Islet precursor cell (in vitro differentiated cells): ENCODE measurements around the gene CD248.
"Not testable (repeated sequence)": the region's sequence is repeated elsewhere in the genome, so short reads cannot be mapped to it uniquely, and the experiment has no call there.

Source experiments
- DNase-seq: peaks from one replicate; pipeline ENCODE4 v3.0.0-alpha.2; 2018

CD248 gene

GRCh38 chr11:66328031-66328301 lies 11.1 kb upstream of the CD248 start:
- DNase-seq: no peak

DNA sequence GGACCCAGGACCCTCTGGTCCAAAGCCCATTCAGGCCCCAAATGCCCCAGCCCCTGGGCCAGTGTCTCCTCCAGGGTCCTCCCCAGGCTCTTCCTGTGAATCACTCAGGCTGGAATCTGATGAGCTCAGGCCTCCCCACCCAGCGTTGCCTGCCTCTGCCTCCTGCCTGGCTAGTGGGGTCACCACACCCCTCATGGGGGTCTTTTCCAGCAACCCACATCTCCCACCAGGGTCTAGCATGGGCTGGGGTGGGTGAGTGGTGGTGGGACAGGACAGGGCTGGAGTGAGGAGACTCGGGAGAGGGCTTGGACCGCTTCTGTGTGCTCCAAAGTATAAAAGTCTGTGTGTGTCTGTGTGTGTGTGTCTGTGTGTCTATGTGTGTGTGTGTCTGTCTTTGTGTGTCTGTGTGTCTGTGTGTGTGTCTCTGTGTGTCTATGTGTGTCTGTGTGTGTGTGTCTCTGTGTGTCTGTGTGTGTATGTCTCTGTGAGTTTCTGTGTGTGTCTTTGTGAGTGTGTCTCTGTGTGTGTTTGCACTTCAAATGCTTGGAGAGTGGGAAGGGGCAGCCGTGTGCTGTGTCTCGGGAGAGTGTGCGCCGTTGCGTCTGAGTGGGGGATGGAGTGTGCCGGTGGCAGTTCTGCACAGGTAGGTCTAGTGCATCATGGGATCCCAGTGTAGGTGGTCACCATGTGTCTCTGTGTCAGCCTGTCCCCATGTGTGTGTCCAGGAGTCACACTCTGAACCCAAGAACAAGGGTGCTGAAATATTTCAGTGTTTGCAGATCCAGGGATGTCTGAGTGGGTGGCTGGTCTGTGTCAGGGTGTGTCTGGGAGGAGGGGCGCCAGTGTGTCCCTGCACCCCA lies 10.6 kb upstream of the CD248 start:
- DNase-seq: peak; percentile 88

DNA sequence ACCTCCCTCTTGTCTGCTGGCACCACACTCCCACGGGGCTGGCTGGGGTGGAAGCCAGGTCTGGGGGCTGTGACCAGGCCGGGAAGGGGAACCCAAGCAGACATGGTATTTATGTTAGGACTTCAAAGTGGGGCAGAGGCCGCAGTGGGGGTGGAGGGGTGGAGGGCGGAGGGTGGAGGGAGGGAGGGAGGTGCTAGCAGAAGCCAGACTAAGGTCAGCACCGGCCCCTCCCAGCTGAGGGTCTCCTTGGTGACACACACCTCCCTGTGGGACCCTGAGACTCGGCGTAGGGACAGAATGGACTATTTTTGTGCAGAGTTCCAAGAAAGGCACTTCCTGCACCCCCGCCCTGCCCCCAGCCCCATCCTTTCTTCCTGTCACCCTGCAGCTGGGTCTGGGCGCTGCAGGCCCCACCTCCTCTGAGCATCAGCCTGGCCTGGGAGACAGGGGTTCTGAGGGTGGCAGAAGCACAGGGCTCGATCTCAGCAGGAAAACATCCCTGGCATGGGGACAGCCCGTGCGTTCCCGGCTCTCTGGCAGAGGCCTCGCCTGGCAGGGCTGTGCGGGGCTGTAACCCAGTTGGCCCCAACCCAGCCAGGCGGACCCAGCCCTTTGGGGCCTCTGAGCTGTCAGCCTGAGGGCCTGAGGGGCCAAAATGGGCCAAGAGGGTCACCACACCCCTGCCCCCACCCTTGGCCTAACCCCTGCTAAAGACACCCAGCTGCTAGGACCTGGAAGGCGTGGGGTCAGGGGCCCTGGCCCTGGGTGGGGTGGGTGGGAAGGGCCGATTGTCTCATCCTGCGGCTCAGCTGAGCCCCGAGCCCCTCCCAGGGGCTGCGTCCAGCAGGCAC lies 9.6 kb upstream of the CD248 start:
- peak; percentile 78 for DNase-seq

- DNase-seq: peak; percentile 50
Observed at GRCh38 chr11:66325263-66325671, 8.4 kb upstream of the CD248 start.

DNA sequence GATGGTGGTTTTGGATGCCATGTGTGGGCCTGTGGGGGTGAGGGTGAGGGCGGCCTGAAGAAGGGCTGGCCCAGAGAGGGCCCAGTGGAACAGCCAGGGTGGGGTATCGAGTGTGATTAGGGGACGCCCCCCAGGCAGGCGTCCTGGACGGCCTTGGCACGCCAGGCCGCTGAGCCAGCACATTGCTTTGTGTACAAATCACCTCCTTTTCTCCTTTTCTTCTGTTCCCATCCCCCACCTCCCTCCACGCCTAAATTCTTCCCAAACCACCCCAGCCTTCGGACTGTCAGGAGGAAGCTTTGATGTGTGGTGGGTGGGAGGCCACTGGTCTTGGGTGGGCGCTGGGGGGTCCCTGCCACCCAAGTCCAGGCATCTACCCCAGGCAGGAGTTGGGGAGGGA lies 7.8 kb upstream of the CD248 start:
- DNase-seq: peak; percentile 72

DNA sequence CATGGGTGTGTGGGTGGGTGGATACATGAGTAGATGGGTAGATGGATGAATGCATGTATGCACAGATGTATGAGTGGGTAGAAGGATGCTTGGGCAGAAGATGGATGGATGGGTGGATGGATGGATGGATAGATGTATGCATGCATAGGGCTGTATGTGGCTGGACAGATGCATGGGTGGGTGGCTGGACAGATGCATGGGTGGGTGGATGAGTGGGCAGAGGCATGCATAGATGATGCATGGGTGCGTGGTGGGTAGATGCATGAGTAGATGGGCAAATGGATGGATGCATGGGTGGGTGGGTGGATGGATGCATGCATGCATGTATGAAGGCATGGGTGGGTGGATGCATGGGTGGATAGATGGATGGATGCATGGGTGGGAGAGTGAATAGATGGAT lies 6.8 kb upstream of the CD248 start:
- DNase-seq: peak; percentile 28

DNA sequence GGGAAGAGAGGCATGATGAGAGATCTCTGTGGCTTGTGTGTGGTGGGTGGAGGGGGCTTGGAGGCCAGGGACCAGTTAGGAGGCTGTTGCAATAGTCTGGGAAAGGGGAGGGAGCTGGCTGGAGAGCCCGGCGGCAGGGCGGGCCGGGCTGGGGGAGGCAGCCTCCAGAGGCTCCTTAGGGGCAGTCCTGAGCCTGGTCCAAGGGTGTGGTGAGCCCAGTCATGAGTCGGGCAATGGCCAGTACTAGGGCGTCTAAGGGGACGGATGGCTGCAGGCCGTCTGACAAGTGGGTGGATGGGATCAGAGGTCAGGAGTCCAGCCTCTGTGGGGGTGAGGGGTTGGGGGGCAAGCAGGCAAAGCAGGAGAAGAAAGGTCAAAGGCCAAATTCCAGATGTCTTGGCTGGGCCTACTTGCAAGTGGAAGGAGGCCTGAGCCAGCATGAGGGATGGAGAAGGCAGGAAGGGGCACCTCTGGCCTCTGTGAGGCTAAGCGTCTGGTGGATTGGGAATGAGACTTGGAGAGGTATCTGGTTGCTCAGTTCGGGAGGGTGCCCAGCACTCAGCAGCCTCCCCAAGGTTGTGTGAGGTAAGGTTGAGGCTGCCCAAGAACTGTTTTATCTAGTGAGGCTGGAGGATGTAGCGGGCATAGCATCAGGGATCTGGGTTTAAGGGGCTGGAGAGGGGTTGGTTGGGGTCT lies 6.0 kb upstream of the CD248 start:
- DNase-seq: peak; percentile 21

- DNase-seq: no peak
Observed at GRCh38 chr11:66321606-66322005, 4.8 kb upstream of the CD248 start.

DNA sequence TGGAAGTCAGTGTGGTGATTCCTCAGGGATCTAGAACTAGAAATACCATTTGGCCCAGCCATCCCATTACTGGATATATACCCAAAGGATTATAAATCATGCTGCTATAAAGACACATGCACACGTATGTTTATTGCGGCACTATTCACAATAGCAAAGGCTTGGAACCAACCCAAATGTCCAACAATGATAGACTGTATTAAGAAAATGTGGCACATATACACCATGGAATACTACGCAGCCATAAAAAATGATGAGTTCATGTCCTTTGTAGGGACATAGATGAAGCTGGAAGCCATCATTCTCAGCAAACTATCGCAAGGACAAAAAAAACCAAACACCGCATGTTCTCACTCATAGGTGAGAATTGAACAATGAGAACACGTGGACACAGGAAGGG lies 3.9 kb upstream of the CD248 start:
- DNase-seq: not testable (repeated sequence)

GRCh38 chr11:66320289-66320688 lies 3.4 kb upstream of the CD248 start:
- not testable (repeated sequence) for DNase-seq

- DNase-seq: no peak
Observed at GRCh38 chr11:66318600-66318970, 1.7 kb upstream of the CD248 start.

DNA sequence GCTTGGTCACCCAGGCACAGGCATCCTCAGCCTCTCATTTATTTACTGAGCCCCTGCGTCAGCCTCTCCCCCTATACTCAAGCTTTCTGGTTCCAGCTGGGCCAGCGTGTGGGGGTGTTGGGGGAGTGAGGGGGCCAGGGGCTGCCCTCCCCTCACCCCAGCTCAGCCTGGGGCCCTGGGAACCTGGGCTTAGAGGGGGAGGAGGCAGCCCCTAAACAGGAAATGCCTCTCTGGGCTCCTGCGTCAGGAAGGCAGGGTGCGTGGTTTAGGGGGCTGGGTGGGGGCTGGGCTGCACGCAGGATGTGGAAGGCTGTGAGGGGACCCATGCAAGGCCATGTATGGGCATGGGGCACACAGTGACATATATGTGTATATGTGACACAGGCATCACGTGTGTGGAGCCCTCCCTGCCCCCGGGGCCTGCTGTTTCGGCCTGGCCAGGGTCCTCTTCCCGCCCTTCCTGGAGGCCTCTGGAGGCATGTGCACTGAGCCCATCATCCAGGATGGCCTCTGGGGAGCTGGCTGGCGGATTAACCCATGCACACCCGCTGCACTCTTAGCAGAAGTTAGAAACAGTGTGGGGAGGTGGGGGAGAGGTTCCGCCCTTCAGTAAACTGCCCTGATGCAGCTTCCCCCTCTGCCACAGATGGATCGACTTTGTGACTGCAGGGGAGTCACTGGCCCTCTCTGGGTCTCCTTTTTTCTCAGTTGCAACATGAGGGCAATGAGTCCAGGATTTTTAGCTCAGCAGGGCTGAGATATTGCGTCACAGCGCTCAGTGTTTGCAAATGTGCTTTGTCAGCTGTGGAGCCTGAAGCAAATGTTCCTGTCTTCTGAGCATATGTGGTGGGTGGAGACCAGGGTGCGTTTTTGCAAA lies 1.1 kb upstream of the CD248 start:
- peak; percentile 71 for DNase-seq

DNA sequence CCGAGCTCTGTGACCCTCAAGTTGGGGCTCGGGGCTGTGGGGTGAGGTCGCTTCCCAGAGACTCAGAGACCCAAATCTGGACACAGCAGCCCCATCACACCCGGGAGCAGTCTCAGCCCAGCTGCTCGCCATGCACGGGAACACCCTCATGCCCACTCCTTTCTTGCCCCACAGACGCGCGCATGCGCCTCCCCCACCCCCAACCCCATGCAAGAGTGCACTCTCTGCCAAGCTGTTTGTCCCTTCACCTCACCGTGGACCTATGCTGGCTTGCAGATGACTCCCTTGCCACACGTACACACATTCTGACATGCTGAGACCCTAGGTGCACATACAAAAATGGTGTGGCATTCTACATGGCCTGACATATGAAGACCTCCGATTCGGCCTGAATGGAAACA lies 478 bp upstream of the CD248 start:
- DNase-seq: no peak

GRCh38 chr11:66315921-66316811 lies 678 bp downstream of the CD248 start:
- no peak for DNase-seq

GRCh38 chr11:66315498-66315885 lies 1.4 kb downstream of the CD248 start:
- DNase-seq: no peak

- DNase-seq: no peak
Observed at GRCh38 chr11:66314561-66315497, 2.0 kb downstream of the CD248 start.

- DNase-seq: no peak
Observed at GRCh38 chr11:66314186-66314501, 2.7 kb downstream of the CD248 start.

DNA sequence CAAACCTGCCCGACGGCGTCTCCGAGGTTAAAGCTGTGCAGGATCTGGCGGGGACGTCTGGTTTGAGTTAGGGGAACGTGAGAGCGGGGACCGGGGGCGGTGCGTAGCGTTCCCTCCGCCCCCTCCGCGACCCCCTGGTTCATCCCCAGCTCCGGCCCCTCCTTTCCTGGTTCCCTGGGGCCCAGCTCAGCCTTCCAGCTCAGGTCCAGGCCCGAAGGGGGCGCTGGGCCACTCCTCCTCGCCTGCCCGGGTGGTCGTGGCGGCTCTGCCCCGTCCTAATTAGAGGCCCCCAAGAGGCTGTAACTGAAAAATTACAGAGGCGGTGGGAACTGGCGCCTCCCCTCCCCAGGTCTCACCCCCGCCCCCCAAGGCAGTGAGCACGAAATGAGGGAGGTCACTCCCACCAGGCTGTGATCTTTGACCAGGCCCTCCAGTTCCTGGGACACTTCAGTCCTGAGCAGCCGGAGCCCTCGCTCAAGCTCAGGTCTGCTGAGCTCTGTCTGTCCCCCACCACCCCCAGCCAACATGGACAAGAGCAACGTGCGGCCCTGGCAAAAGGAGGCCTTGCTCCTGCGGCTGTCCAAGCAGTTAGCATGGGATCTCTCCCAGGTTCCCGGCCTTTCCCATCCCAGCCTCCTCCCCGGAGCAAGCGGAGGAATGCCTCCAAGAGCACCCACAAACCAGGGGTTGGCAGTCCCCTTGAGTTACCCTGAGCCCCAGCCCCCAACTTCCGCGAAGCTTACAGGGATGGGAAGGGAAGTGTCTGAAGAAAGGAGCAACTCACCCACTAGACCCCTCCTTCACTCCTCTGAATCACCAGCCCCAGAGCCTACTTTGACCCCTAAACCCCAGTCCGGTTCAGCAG lies 3.3 kb downstream of the CD248 start:
- peak; percentile 71 for DNase-seq

DNA sequence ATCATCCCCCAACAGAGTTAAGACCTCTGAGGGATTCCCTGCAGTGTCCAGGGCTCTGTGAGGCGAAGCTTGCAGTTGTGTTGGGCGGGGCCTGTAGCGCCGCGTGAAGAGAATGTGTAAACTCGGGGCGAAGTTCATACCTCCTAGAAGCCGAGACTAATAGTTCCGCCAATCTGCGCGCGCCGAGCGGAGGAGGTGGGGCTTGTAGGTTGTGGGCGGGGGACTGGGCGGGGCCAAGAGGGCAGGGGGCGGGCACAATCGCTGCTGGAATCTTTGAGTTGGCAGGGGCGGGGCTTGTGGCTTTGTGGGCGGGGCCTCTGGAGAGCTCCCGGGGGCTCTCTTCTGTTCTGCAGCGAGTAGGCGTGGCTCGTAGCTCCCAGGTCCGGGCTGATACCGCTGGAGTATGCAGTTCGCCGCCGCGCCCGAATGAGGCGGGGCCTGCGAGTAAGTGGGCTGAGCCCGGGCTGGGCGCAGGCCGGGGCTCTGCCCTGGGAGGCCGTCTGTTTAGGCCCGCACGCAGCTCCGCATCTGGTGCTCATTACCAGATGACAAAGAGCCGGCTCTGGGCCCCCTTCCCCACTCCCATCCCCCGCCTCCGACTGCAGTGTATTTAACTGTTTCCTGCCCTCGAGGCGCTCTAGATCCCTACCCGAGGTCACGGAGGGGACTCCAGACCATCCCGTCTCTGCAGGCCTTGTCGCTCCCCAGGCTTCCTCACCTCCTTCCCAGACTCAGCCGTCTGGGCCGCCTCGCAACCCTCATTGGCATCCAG lies 4.1 kb downstream of the CD248 start:
- peak; percentile 100 for DNase-seq
